NCI-H1930 (cell line): Measurements from ENCODE around the gene CCDC117.
"Not testable (repeated sequence)": the region's sequence is repeated elsewhere in the genome, so short reads cannot be mapped to it uniquely, and the experiment has no call there.

Experiments used
- DNase-seq, 2 experiments: peaks; one replicate each; lab custom pipeline; 2025; lab: John Stamatoyannopoulos, UW

CCDC117 gene, protein sequence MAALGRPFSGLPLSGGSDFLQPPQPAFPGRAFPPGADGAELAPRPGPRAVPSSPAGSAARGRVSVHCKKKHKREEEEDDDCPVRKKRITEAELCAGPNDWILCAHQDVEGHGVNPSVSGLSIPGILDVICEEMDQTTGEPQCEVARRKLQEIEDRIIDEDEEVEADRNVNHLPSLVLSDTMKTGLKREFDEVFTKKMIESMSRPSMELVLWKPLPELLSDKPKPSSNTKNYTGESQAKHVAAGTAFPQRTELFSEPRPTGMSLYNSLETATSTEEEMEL

DNA sequence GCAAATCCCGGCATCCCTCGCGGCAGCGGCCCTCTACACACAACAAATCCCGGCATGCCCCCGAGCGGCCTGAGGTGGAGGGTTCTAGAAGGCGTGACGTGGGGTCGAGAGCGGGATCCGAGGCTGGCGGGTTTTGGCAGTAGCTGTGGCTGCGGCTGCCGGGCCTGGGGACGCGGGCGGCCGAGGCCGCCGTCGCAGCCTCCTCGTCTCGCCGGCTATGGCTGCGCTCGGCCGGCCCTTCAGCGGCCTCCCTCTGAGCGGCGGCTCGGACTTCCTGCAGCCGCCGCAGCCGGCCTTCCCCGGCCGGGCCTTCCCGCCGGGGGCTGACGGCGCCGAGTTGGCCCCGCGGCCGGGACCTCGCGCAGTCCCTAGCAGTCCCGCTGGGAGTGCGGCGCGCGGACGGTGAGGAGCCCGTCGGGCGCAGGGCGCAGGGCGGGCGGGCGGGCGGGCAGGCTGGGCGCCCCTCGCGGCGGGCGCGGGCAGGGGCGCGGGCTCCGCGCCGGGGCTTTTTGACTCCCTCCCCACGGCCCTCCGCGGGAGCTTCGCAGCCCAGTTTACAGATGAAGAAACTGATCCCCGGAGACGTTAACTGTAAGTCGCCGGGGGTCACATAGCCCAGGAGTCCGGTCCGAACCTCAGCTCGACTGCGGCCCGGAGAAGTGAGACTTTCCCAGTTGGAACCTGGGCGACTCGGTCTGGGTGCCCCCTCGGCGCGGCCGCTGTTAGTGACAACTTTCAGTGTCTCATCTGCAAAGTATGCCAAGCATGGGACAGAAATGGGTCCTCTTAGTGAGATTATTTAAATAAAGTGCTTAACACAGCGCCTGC is at the start of gene CCDC117:
CCDC117 (plus strand) TSS at position 63 of the 828 bp plus-strand sequence; CDS start at position 218, 155 bp downstream.
- DNase-seq, result peak; percentile 76 to 92

DNA sequence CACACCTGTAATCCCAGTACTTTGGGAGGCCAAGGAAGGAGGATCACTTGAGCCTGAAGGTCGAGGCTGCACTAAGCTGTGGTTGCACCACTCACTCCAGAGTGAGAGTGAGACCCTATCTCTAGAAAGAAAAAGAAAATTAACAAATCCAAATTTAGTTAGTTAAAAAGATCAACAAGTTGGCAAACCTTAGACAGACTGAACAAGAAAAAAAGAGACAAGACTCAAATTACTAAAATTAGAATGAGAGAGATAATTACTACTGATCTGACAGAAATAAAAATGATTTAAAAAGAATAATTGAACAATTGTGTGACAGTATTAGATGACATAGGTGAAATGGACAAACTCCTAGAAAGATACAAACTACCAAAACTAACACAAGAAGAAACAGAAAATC is 44.5 kb upstream of the CCDC117 start:
- DNase-seq, result no peak

DNA sequence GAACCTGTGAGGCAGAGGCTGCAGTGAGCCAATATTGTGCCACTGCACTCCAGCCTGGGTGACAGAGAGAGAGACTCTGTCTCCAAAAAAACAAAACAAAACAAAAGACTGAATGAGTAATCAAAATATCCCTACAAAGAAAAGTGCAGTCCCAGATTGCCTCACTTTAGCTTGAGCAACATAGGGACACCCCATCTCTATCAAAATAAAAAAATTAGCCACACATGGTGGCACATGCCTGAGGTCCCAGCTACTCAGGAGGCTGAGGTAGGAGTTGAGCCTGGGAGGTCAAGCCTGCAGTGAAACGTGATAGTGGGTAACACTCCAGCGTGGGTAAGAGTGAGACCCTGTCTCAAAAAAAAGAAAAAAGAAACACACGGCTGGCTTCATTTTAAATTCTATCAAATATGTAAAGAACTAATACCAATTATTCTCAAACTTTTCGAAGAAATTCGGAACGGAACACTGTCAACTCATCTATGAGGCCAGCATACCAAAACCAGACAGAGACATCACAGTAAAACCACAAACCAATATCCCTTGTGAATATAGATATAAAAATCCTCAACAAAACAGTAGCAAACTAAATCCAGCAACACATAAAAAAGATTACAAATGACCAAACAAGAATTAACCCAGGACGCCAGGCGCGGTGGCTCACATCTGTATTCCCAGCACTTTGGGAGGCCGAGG is 43.7 kb upstream of the CCDC117 start:
- no peak for DNase-seq

DNA sequence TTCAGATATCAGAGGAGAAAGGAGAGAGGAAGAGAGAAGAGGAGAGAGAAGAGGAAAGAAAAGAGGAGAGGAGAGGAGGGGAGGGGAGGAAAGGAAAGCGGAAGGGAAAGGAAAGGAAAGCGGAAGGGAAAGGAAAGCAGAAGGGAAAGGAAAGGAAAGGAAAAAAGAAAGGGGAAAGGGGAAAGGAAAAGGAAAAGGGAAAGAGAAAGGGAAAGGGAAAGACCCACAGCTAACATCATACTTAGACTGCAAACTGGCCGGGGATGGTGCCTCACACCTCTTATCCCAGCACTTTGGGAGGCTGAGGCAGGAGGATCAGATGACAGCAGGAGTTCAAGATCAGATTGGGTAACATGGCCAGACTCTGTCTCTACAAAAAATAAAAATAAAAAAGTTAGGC is 42.3 kb upstream of the CCDC117 start:
- DNase-seq, result no peak

DNA sequence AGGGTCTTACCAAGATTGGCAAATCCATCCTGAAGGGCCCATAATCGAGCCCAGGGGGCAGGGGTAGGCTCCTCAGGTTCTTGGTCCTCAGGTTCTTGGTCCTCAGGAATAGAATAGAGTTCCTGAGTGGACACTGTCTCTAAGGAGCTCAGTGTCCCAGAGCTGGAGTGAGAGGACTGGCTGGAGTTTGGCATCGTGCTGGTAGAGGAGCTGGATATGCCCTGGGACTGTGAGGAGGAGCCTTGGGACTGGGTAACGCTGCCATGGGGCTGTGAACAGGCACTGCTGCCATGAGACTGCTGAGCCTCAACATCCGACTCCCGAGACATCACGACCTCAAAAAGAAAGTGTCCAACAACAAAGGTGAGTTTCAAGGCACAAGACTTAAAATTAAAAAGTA is 38.1 kb upstream of the CCDC117 start:
- no peak for DNase-seq

DNA sequence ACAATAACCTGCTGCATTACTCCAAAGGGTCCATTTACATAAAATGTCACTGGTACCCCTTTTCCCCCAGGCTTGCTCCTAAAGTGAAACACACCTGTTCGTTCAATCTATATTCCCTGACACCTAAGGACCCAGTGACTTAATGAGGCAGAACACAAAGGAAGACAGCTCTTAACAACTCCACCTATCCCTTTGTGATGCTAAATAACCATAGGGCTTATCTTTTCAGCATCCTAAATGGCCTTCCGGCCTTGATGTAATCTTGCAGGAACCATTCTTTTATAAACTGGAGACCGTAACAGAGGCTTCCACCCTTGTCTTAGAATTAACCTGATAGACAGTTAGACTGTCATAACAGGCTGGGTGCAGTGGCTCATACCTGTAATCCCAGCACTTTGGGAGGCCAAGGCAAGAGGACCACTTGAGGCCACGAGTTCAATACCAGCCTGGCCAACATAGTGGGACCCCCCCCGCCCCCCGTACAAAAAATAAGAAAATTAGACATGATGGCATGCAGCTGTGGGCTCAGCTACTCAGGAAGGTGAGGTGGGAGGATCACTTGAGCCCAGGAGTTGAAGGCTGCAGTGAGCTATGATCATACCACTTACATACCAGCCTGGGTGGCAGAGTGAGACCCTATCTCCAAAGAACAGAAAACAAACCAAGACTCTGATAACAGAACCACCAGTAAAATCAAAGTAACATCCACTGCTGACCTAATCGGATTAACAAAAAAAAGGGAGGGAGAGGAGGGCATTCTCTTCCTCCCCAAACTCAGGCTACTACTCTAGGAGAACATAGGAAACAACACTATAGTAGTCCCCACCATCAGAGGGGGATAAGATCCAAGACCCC is 36.0 kb upstream of the CCDC117 start:
- no peak for DNase-seq

DNA sequence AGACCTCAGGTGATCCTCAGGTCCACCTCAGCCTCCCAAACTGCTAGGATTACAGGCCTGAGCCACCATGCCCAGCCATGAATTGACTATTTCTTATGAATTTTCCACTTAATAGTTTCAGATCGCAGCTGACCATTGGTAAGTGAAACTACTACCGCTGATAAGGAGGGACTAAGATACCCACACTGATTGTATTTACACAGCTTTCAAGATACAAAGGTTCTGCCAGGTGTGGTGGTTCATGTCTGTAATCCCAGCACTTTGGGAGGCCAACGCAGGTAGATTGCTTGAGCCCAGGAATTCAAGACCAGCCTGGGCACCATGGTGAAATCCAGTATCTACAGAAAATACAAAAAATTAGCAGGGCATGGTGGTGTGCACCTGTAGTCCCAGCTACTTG is 34.8 kb upstream of the CCDC117 start:
- no peak for DNase-seq

DNA sequence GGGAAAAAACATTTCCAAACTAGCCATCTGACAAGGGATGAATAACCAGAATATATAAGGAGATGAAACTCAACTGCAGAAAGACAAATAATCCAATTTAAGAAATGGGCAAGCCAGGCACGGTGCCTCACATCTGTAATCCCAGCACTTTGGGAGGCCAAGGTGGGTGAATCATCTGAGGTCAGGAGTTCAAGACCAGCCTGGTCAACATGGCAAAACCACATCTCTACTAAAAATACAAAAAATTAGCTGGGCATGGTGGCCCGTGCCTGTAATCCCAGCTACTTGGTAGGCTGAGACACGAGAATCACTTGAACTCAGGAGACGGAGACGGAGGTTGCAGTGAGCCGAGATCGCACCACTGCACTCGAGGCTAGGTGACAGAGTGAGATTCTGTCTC is 33.6 kb upstream of the CCDC117 start:
- not testable (repeated sequence) for DNase-seq

DNA sequence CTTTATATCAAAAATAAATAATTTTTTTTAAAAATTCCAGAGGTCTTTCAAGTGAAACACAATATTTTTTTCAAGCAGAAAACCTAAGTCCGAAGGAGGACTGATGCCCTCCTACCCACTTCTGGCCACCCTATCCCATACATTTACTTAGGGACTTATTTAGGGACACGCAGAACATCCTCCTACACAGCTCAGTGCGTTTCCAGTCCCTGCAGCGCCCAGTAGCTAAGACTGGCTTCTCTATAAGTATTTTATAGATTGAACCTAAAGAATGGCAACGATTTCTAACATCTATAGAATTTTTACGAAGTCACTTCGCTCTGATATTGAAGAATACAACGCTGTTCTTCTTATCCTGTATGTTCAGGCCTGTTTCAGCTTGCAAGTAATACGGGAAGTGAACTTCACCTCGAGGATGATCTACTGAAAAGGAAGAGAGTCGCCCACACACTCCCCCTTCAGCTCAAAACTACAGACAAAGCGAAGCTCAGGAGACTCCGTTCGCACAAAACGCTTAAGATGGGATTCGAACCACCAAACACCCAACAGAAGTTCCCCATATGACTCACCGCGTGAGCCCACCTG is 31.2 kb upstream of the CCDC117 start:
- DNase-seq, result no peak

DNA sequence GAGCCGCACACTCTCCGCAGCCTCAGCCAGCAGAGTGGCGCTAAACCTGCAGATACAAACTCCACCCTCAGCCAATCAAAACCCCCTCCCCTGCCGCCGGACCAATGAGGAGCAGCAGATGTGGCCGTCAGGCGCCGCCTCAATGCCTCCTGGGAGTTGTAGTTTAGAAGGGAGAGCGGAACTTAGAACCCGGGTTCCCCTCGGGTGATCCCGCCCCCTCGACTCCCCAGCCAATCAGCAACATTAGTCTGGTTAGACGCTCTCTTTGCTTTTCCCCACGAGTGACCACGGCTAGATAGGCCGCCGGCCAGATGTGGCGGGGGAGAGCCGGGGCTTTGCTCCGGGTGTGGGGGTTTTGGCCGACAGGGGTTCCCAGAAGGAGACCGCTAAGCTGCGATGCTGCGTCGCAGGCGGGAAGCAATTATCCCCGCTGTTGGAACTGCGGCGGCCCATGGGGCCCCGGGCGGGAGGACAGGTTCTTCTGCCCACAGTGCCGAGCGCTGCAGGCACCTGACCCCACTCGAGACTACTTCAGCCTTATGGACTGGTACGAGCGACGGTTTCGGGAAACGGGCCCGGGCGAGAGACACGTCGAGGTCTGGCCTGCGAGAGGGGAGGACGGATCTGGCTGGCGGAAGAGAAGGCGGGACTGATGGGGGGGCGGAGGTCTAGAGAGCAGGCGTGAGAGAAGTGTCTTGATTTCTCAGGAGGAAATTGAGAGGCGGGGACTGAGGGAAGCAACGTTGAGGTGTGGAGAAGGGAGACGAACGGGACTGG is 30.5 kb upstream of the CCDC117 start, which contains the start of the genes CHEK2 and HSCB:
CHEK2 (minus strand) TSS at position 36 of the 777 bp plus-strand sequence. CDS start 7,099 bp downstream, outside the sequence.
HSCB (plus strand) TSS at position 255 of the 777 bp plus-strand sequence; CDS start at position 312, 57 bp downstream.
- DNase-seq, result peak; percentile 97 to 98

DNA sequence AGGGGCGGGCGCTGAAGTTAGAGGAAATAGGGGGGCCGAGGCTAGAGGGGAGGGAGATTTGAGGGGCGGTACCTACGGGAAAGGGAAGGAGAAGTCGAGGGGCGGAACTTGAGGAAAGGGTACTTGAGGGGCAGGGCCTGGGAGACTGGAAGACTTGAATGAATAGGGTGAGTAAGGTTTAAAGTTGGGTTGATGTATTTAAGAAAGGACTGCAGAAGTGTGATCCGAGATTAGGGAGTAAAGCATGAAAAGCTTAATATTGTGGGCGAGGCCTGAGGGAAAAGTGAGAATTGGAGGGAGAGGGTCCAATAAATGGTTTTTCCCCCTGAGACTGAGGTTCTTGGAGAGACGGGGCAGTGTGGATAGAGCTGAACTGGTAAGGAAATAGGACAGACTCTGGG is 29.9 kb upstream of the CCDC117 start:
- no peak for DNase-seq

DNA sequence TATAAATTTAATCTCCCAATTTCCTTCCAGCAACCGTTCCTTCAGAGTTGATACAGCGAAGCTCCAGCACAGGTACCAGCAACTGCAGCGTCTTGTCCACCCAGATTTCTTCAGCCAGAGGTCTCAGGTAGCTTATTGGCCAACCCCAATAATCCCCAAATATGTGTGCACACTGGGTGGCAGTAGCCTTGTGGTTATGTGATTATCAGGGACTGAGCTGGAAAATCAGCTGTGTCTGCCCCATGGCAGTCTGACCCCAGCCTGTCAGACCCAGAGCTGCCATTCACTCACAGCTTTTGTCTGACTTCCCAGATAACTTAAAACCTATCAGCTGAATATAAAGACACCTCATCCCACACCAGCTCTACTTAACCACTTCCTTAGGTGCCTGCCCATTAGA is 28.6 kb upstream of the CCDC117 start:
- DNase-seq, result no peak

DNA sequence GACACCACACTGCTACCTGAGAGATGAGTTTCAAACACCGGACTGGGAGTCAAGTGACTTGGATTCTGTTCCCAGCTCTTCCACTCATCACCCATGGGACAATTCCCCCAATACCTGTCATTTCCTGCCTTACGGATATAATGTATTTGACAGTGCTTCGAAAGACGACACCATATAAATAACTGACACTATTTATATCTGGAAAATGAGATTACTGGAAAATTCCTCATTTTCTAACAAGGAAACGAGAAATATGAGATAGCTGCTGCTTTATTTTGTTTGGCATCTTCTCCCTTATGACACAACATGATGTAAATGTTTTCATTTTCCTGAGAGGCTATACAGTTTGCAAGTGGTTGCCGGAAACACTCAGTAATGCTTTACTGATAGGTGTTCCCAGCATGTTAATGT is 22.0 kb upstream of the CCDC117 start:
- no peak for DNase-seq

DNA sequence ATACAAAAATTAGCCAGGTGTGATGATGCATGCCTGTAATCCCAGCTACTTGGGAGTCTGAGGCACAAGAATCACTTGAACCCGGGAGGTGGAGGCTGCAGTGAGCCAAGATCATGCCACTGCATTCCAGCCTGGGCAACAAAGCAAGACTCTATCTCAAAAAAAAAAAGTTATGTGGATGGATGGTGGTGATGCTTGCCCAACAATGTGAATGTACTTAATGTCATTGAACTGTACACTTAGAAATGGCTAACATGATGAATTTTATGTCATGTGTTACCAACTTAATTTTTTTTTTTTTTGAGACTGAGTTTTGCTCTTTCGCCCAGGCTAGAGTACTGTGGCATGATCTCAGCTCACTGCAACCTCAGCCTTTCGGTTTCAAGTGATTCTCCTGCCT is 18.0 kb upstream of the CCDC117 start:
- not testable (repeated sequence) for DNase-seq

DNA sequence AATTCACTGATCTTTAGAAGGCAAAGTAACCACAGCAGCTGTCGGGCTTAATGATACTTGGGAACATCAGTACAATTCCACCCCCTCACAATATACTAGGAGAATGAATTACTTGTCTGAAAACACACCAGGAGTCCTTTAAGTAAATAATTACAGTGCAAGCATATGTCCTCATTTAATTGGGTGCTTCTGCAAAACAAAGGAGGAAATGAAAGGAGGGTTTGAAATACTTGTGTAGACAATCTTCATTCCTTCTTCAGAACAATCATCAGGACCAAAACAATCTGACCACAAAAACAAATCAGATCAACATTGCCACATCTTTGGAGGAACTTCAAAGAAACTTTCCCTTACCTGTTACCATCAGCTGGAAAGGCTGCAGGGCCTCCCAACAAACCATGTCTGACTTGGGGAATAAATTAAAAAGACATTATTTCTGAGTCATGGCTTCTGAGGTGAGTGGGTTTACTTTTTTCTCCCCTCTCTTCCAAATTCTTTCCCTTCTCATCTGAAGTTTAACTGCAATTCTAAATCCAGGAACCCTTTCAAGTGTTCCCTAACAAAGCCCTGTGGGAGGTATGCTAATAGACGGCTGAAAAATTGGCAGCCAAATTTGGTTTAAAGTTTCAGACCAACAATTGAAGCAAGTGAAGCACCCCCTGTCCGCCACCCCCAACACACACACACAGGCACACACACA is 12.5 kb upstream of the CCDC117 start:
- peak; percentile 12 to 13 for DNase-seq

DNA sequence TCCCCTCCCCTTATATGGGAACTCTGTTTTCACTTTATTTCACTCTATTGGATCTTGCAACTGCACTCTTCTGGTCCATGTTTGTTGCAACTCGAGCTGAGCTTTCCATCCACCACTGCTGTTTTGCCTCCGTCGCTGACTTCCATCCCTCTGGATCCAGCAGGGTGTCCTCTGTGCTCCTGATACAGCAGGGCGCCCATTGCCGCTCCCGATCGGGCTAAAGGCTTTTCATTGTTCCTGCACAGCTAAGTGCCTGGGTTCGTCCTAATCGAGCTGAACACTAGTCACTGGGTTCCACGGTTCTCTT is 11.1 kb upstream of the CCDC117 start:
- DNase-seq, result no peak

DNA sequence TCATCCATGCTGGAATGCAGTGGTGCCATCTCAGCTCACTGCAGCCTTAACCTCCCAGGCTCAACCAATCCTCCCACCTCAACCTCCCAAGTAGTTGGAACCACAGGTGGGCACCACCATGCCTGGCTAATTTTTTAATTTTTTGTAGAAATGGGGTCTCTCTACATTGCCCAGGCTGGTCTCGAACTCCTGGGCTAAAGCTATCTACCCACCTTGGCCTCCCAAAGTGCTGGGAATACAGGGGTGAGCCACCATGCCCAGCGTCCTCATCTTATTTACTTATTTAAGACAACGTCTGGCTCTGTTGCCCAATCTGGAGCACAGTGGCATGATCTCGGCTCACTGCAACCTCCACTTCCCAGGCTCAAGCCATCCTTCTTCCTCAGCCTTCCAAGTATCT is 10.5 kb upstream of the CCDC117 start:
- DNase-seq, result not testable (repeated sequence)

DNA sequence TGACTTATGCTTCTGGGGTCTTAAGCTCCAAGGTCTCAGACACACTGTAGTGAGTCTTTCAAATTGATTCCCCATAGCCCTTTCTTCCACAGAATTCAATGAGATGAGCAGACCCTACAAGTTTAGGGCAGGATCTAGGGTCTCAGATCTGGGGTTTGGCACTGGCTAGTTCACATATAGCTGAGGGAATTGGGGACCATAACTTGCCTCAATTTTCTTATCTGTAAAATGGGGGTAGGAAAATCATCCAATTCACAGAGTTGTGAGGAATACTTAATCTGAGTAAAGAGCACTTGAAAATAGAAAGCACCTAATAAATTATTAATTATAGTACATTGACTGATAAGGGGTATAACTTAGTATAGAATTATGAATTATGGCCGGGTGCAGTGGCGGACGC is 5.9 kb upstream of the CCDC117 start:
- no peak for DNase-seq

DNA sequence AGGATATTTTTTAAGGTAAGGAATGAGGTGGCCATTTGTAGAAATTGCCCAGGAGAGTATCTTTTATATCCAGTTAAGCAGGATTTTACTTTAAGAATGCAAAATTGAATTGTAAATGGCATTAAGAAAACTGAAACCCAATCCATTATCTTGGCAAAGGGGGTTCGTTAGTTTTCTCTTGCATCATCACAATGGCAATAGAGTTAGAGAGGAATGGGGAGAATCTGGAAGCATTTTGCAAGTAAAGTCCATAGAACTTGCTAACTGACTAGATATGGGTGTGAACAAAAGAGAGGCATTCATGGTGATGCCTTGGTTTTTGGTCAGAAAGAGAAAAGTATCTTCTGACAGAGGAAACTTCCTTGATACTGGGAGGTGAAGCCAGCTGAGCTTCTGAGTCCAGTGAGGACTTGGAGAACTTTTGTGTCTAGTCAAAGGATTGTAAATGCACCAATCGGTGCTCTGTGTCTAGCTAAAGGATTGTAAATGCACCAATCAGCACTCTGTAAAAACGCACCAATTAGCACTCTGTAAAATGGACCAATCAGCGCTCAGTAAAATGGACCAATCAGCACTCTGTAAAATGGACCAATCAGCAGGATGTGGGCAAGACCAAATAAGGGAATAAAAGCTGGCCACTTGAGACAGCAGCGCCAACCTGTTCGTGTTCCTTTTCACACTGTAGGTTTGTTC is 3.6 kb upstream of the CCDC117 start:
- no peak for DNase-seq
